ENCODE measurements around the gene GUK1.

DNA sequence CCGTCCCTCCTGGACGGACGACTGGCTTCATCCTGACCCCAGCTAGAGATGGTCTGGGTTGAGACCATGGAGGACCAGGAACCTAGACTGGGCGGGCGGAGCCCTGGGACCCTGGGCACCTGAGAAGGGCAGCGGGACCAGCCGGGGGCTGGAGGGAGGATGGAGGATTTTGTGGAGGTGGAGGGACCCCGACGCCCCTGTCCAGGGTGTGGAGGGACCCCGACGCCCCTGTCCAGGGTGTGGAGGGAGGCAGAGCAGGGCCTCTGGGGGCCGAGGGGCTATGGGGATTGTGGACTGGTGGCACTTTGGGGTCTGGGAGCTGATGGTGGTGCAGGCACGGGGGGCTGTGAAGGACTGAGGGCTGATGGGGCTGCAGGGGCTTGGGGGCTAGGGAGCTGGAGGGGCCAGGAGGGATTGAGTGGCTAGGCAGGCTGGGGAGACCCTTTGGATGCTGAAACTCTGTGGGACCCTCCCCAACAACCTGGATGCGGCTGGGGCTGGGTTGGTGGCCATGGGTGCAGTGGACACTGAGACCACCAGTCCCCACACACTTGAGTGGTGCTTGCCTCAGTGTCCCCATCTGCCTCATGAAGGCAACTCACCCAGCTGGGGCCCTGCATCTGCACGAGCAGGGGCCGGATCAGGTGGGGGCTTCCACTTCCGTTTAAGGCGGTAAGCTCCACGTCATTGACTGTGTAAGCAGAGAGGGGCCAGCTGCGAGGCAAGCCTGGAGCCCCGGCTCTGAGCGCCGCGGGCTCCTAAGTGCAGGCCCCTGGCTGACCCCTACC is 17.1 kb downstream of the GUK1 start:
- no peak for TF ChIP-seq POLR2AphosphoS5 (IDR thresholded peaks at IDR 0.05; ENCODE audit: borderline replicate concordance, low read depth, low read length)
- no peak for TF ChIP-seq EZH2 (IDR thresholded peaks at IDR 0.05)
- no peak for TF ChIP-seq FOXP2 (optimal IDR thresholded peaks at IDR 0.05; ENCODE audit: control extremely low read depth, extremely low read length, insufficient read depth)

Data from SK-N-MC (cell line).